CD14-positive monocyte (primary cell): ENCODE data around the gene KCNQ1. TPM values are rescaled to one million over a fixed set of nuclear protein-coding genes. Genes with fewer than 3 reads are reported as not detected.

ENCODE experiments used
- DNase-seq, 3 donors: peaks; one replicate each; pipeline ENCODE4 v3.0.0-alpha.2; 2011 to 2022
- H2AFZ ChIP-seq: 2 replicates; pipeline ENCODE4 v1.6.0; 2012; ENCODE audit warnings: mild to moderate bottlenecking, low read depth, low read length, inconsistent platforms; ENCODE audit not compliant: insufficient read depth, poor library complexity, severe bottlenecking
- H3K27ac ChIP-seq, 2 donors: 1 replicate in 1 of 2; 2 replicates in 1 of 2; pipeline ENCODE4 v1.5.1; 2012 to 2013; ENCODE audit warnings: low read length in 2 of 2, control low read depth in 1 of 2, inconsistent platforms in 1 of 2, low read depth in 1 of 2, mild to moderate bottlenecking in 1 of 2
- H3K27me3 ChIP-seq, 2 donors: one replicate each; pipeline versions ENCODE4 v1.6.0 to v1.6.1; 2011 to 2013; ENCODE audit warnings: low read length in 2 of 2; ENCODE audit not compliant: control insufficient read depth in 2 of 2, insufficient read depth in 2 of 2
- H3K36me3 ChIP-seq, 2 donors: replicated peaks in 1 of 2; 1 replicate in 1 of 2; 2 replicates in 1 of 2; pipeline versions ENCODE4 v1.5.1 to v1.6.1; 2012 to 2013; ENCODE audit warnings: low read length in 2 of 2, control low read depth in 1 of 2, inconsistent platforms in 1 of 2, mild to moderate bottlenecking in 1 of 2; ENCODE audit not compliant: insufficient read depth in 2 of 2, control insufficient read depth in 1 of 2
- H3K4me1 ChIP-seq, 2 donors: 1 replicate in 1 of 2; 2 replicates in 1 of 2; pipeline versions ENCODE4 v1.5.1 to v1.6.1; 2012 to 2013; ENCODE audit warnings: low read length in 2 of 2, control low read depth in 1 of 2, inconsistent platforms in 1 of 2, mild to moderate bottlenecking in 1 of 2, moderate library complexity in 1 of 2; ENCODE audit not compliant: insufficient read depth in 2 of 2, control insufficient read depth in 1 of 2
- H3K4me2 ChIP-seq: replicated peaks from 2 replicates; pipeline ENCODE3; 2012; ENCODE audit warnings: low read length, moderate library complexity, mild to moderate bottlenecking; ENCODE audit not compliant: poor library complexity, severe bottlenecking; ENCODE audit errors: extremely low read depth
- H3K4me3 ChIP-seq, 3 experiments: fragments of 200-600 bp in 1 of 3; sonication (generic) in 1 of 3; replicated peaks in 1 of 3; 1 replicate in 2 of 3; 2 replicates in 1 of 3; pipeline ENCODE4 v1.5.1; 2011 to 2013; ENCODE audit warnings: low read length in 3 of 3, mild to moderate bottlenecking in 3 of 3, control low read depth in 2 of 3, low read depth in 2 of 3, inconsistent platforms in 1 of 3, moderate library complexity in 1 of 3
- H3K79me2 ChIP-seq: 2 replicates; pipeline ENCODE4 v1.6.0; 2012; ENCODE audit warnings: mild to moderate bottlenecking, control low read depth, inconsistent platforms, low read length, moderate library complexity; ENCODE audit not compliant: insufficient read depth
- H3K9ac ChIP-seq: 2 replicates; pipeline ENCODE4 v1.6.0; 2017; ENCODE audit warnings: low read length, mild to moderate bottlenecking; ENCODE audit not compliant: insufficient read depth, poor library complexity, severe bottlenecking
- H3K9me3 ChIP-seq, 2 donors: replicated peaks in 1 of 2; 1 replicate in 1 of 2; 2 replicates in 1 of 2; pipeline versions ENCODE4 v1.5.1 to v1.6.1; 2012 to 2013; ENCODE audit warnings: low read length in 2 of 2, control low read depth in 1 of 2; ENCODE audit not compliant: control insufficient read depth in 1 of 2, insufficient read depth in 1 of 2
- H4K20me1 ChIP-seq: 2 replicates; pipeline ENCODE4 v1.6.0; 2012; ENCODE audit warnings: mild to moderate bottlenecking, low read length, control low read depth, moderate library complexity; ENCODE audit not compliant: insufficient read depth
- H3K27ac Mint-ChIP-seq, 7 donors: one replicate each; pipeline ENCODE4 v1.8.0; 2020; ENCODE audit warnings: mild to moderate bottlenecking in 7 of 7, mixed read lengths in 7 of 7, moderate library complexity in 6 of 7, inconsistent platforms in 2 of 7
- H3K27me3 Mint-ChIP-seq, 3 donors: one replicate each; pipeline ENCODE4 v1.8.0; 2021 to 2022; ENCODE audit warnings: low read depth in 3 of 3, mild to moderate bottlenecking in 3 of 3, mixed read lengths in 3 of 3, moderate library complexity in 3 of 3, inconsistent platforms in 1 of 3
- H3K36me3 Mint-ChIP-seq, 2 donors: one replicate each; pipeline ENCODE4 v1.8.0; 2020; ENCODE audit warnings: mixed read lengths in 2 of 2, inconsistent platforms in 1 of 2, mild to moderate bottlenecking in 1 of 2
- H3K4me1 Mint-ChIP-seq: one replicate; pipeline ENCODE4 v1.8.0; 2020; ENCODE audit warnings: mild to moderate bottlenecking, mixed read lengths
- H3K4me3 Mint-ChIP-seq, 2 donors: one replicate each; pipeline ENCODE4 v1.8.0; 2020; ENCODE audit warnings: mild to moderate bottlenecking in 2 of 2, mixed read lengths in 2 of 2, moderate library complexity in 1 of 2
- H3K9me3 Mint-ChIP-seq, 7 donors: one replicate each; pipeline ENCODE4 v1.8.0; 2020 to 2022; ENCODE audit warnings: mixed read lengths in 7 of 7, mild to moderate bottlenecking in 6 of 7, moderate library complexity in 6 of 7, inconsistent platforms in 2 of 7
- WGBS: methylation state at CpG from one replicate; pipeline ENCODE4 v1.1.5; 2013; ENCODE audit warnings: missing lambda C conversion rate; ENCODE audit not compliant: insufficient coverage; 5-methylcytosine and 5-hydroxymethylcytosine counted together
- intact Hi-C, 2 donors: fragments of 100-400 bp; cut with micrococcal nuclease; formaldehyde crosslinking; loops; one replicate each; pipeline versions ENCODE4 v1.15.0 to v1.15.1; 2023
- polyA plus RNA-seq, 3 donors: library from polyadenylated mRNA; depleted of rRNA in 1 of 3; unstranded in 2 of 3; stranded (reverse) in 1 of 3; fragments of 300-500 nt in 2 of 3; fragments of >200 nt in 1 of 3; fragmentation: Illumina TruSeq in 2 of 3; gene quantifications; 1 replicate in 2 of 3; 2 replicates in 1 of 3; pipeline ENCODE4 v1.2.3, GENCODE V29; 2012 to 2021
- TF ChIP-seq, protein P1 (sequence below): fragments of 200-600 bp; IDR thresholded peaks from one replicate; pipeline ENCODE4 v1.8.0; 2022; ENCODE audit warnings: antibody characterized with exemption, mild to moderate bottlenecking

KCNQ1 gene
- polyA plus RNA-seq, 3 donors = 14.9 to 31.8 (median 21.6) TPM

- H3K4me3 Mint-ChIP-seq = no peak overlapping the region
- H3K36me3 ChIP-seq = peaks cover 0 to 21% of the 10 kb centered on the region in 2 donors
- H3K9ac ChIP-seq = no peak overlapping the region
- H3K36me3 Mint-ChIP-seq = peaks cover 36 to 45% of the 10 kb centered on the region in 2 donors
- H2AFZ ChIP-seq = no peak overlapping the region
- peaks cover 31 to 53% of the 10 kb centered on the region in 2 donors for H3K9me3 ChIP-seq
- peaks cover 29% of the 10 kb centered on the region for H3K4me1 Mint-ChIP-seq
- WGBS = 99% methylated on average over 13 of the region's 16 CpGs
- H3K4me1 ChIP-seq = peaks cover 24 to 27% of the 10 kb centered on the region in 2 donors
- H3K27me3 Mint-ChIP-seq = peaks cover 1 to 6% (median 2%) of the 10 kb centered on the region in 3 donors
- no peaks in the 10 kb centered on the region for H4K20me1 ChIP-seq
- DNase-seq = no peak
- no peaks in the 10 kb centered on the region for H3K27me3 ChIP-seq
- H3K27ac Mint-ChIP-seq = no peak overlapping the region
- no peak overlapping the region for H3K4me2 ChIP-seq
- H3K79me2 ChIP-seq = no peaks in the 10 kb centered on the region
- H3K27ac ChIP-seq = no peak overlapping the region
- no peak overlapping the region for H3K4me3 ChIP-seq
- intact Hi-C loops = no loop called here
- TF ChIP-seq, protein P1, sequence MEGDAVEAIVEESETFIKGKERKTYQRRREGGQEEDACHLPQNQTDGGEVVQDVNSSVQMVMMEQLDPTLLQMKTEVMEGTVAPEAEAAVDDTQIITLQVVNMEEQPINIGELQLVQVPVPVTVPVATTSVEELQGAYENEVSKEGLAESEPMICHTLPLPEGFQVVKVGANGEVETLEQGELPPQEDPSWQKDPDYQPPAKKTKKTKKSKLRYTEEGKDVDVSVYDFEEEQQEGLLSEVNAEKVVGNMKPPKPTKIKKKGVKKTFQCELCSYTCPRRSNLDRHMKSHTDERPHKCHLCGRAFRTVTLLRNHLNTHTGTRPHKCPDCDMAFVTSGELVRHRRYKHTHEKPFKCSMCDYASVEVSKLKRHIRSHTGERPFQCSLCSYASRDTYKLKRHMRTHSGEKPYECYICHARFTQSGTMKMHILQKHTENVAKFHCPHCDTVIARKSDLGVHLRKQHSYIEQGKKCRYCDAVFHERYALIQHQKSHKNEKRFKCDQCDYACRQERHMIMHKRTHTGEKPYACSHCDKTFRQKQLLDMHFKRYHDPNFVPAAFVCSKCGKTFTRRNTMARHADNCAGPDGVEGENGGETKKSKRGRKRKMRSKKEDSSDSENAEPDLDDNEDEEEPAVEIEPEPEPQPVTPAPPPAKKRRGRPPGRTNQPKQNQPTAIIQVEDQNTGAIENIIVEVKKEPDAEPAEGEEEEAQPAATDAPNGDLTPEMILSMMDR = no peak
- peaks cover 34 to 50% (median 45%) of the 10 kb centered on the region in 7 donors for H3K9me3 Mint-ChIP-seq
Measured at GRCh38 chr11:2820976-2821375, 376.2 kb downstream of the KCNQ1 start.

- Histone ChIP-seq H3K36me3 (peaks cover 0 to 20% of the 10 kb centered on the region in 2 donors), H3K4me3 (no peak overlapping the region), H3K27ac (no peak overlapping the region), H3K27me3 (no peaks in the 10 kb centered on the region), H3K9me3 (peaks cover 31 to 44% of the 10 kb centered on the region in 2 donors), H3K9ac (no peak overlapping the region), H3K4me2 (no peak overlapping the region), H2AFZ (no peak overlapping the region), H3K4me1 (peaks cover 34 to 37% of the 10 kb centered on the region in 2 donors), H4K20me1 (no peaks in the 10 kb centered on the region), H3K79me2 (no peaks in the 10 kb centered on the region)
- peaks cover 1 to 6% (median 4%) of the 10 kb centered on the region in 3 donors for H3K27me3 Mint-ChIP-seq
- peaks cover 37% of the 10 kb centered on the region for H3K4me1 Mint-ChIP-seq
- H3K4me3 Mint-ChIP-seq = no peak overlapping the region
- intact Hi-C loops = no loop called here
- no peak for DNase-seq
- peaks cover 30 to 44% (median 38%) of the 10 kb centered on the region in 7 donors for H3K9me3 Mint-ChIP-seq
- TF ChIP-seq, protein P1 = no peak
- 98% methylated on average over 8 of the region's 8 CpGs for WGBS
- H3K27ac Mint-ChIP-seq = peak overlapping the region in 1 of 7 donors; percentile 29
- H3K36me3 Mint-ChIP-seq = peaks cover 32 to 40% of the 10 kb centered on the region in 2 donors
Measured at GRCh38 chr11:2821891-2822290, 377.1 kb downstream of the KCNQ1 start.
